MCF 10A (cell line): ENCODE measurements around the gene ZFHX3. TPM values are rescaled to one million over a fixed set of nuclear protein-coding genes. Genes with fewer than 3 reads are reported as not detected.
A peak's percentile ranks its signal among the peaks of the same experiment; 100 is the strongest.

ENCODE experiments used
- BruUV-seq: library from RNA; stranded (reverse); fragments of 400-500 nt; replicated peaks from 2 replicates; lab custom pipeline; 2021; lab: Mats Ljungman, UMichigan
- CTCF ChIA-PET: fragments of 300-600 bp; sonication (Branson Sonifier 250); formaldehyde crosslinking; extraction: SDS; loops from one replicate; lab custom pipeline; 2021; ENCODE audit warnings: antibody characterized with exemption, inconsistent platforms; lab: Yijun Ruan, JAX
- POLR2A ChIA-PET: fragments of 300-600, 350-650 bp; sonication (Branson Sonifier 250); formaldehyde crosslinking; extraction: SDS; loops from one replicate; lab custom pipeline; 2020; ENCODE audit warnings: antibody characterized with exemption, inconsistent platforms; lab: Yijun Ruan, JAX
- DNase-seq: peaks from one replicate; pipeline ENCODE4 v3.0.0-alpha.2; 2018; ENCODE audit not compliant: unreplicated experiment
- H3K27ac Mint-ChIP-seq: one replicate; pipeline ENCODE4 v1.8.0; 2022; ENCODE audit warnings: mild to moderate bottlenecking, low read depth, mixed read lengths; ENCODE audit not compliant: unreplicated experiment
- H3K27me3 Mint-ChIP-seq: one replicate; pipeline ENCODE4 v1.8.0; 2022; ENCODE audit warnings: mixed read lengths; ENCODE audit not compliant: insufficient read depth, unreplicated experiment
- H3K36me3 Mint-ChIP-seq: one replicate; pipeline ENCODE4 v1.8.0; 2022; ENCODE audit warnings: mild to moderate bottlenecking, moderate library complexity, mixed read lengths; ENCODE audit not compliant: insufficient read depth, unreplicated experiment
- H3K4me1 Mint-ChIP-seq: one replicate; pipeline ENCODE4 v1.8.0; 2022; ENCODE audit warnings: mixed read lengths; ENCODE audit not compliant: insufficient read depth, unreplicated experiment
- H3K4me3 Mint-ChIP-seq: one replicate; pipeline ENCODE4 v1.8.0; 2022; ENCODE audit warnings: mild to moderate bottlenecking, moderate library complexity, mixed read lengths; ENCODE audit not compliant: unreplicated experiment
- H3K9me3 Mint-ChIP-seq: one replicate; pipeline ENCODE4 v1.8.0; 2022; ENCODE audit warnings: mixed read lengths; ENCODE audit not compliant: unreplicated experiment
- CTCF ChIP-seq: fragments of 200-600 bp; IDR thresholded peaks from one replicate; pipeline ENCODE4 v1.8.0; 2022; ENCODE audit warnings: antibody characterized with exemption, mild to moderate bottlenecking; ENCODE audit not compliant: unreplicated experiment
- intact Hi-C: fragments of 100-400 bp; cut with micrococcal nuclease; formaldehyde crosslinking; loops from 2 replicates; pipeline ENCODE4 v1.14.1; 2022
- total RNA-seq: library from RNA; stranded (reverse); gene quantifications from 2 replicates; pipeline ENCODE4 v1.2.3, GENCODE V29; 2022

The ZFHX3 gene
- total RNA-seq, 1 experiment from 2014 or later: 27.4 TPM

- Mint-ChIP-seq H3K27me3 (no peaks in the 10 kb centered on the region), H3K27ac (no peak overlapping the region), H3K4me3 (no peak overlapping the region), H3K36me3 (peaks cover 11% of the 10 kb centered on the region), H3K4me1 (peaks cover 31% of the 10 kb centered on the region), H3K9me3 (no peaks in the 10 kb centered on the region)
- CTCF ChIA-PET: no interaction called here
- no peak for TF ChIP-seq CTCF
- POLR2A ChIA-PET: interaction anchor here (0.7 to 1.2 kb wide), 7 partner anchors 19 to 183 kb away, joined by 3 to 4 read pairs (median 3); no protein-coding TSS in a partner anchor
- DNase-seq: peak; percentile 95
- BruUV-seq: no TSS peak
- intact Hi-C loops: no loop called here
These were observed 32.1 kb downstream of the ZFHX3 start for GRCh38 chr16:73015612-73016487.

- no peak for DNase-seq
- POLR2A ChIA-PET: interaction anchor here (1.2 kb wide), 2 partner anchors 40 to 76 kb away, joined by 3 to 4 read pairs; no protein-coding TSS in a partner anchor
- intact Hi-C loops: no loop called here
- Mint-ChIP-seq H3K9me3 (no peaks in the 10 kb centered on the region), H3K27ac (no peak overlapping the region), H3K27me3 (no peaks in the 10 kb centered on the region), H3K36me3 (peaks cover 10% of the 10 kb centered on the region), H3K4me3 (no peak overlapping the region), H3K4me1 (peaks cover 20% of the 10 kb centered on the region)
- TF ChIP-seq CTCF: no peak
- BruUV-seq: no TSS peak
- CTCF ChIA-PET: interaction anchor here (0.6 kb wide), 1 partner anchor 1132 kb away, joined by 3 read pairs; no protein-coding TSS in a partner anchor
These were observed 33.2 kb downstream of the ZFHX3 start for GRCh38 chr16:73014768-73015167.

GRCh38 chr16:73013974-73014373 is 34.0 kb downstream of the ZFHX3 start:
- no peak for DNase-seq
- Mint-ChIP-seq H3K27ac (no peak overlapping the region), H3K36me3 (peaks cover 4% of the 10 kb centered on the region), H3K4me1 (peaks cover 14% of the 10 kb centered on the region), H3K9me3 (no peaks in the 10 kb centered on the region), H3K4me3 (no peak overlapping the region), H3K27me3 (no peaks in the 10 kb centered on the region)
- intact Hi-C loops: no loop called here
- BruUV-seq: no TSS peak
- TF ChIP-seq CTCF: no peak
- ChIA-PET CTCF (interaction anchor here (0.6 kb wide), 1 partner anchor 1133 kb away, joined by 3 read pairs; no protein-coding TSS in a partner anchor), POLR2A (no interaction called here)

- intact Hi-C loops: no loop called here
- no TSS peak for BruUV-seq
- no peaks in the 10 kb centered on the region for H3K27me3 Mint-ChIP-seq
- no peak for DNase-seq
- no peak overlapping the region for H3K4me3 Mint-ChIP-seq
- TF ChIP-seq CTCF: no peak
- H3K4me1 Mint-ChIP-seq: peaks cover 19% of the 10 kb centered on the region
- no peak overlapping the region for H3K27ac Mint-ChIP-seq
- no peaks in the 10 kb centered on the region for H3K9me3 Mint-ChIP-seq
- POLR2A ChIA-PET: interaction anchor here (0.6 to 0.9 kb wide), 2 partner anchors 15 to 44 kb away, joined by 3 to 4 read pairs; no protein-coding TSS in a partner anchor
- CTCF ChIA-PET: interaction anchor here (0.6 to 1.9 kb wide), 2 partner anchors 180 to 273 kb away, joined by 5 to 6 read pairs; no protein-coding TSS in a partner anchor
- H3K36me3 Mint-ChIP-seq: no peaks in the 10 kb centered on the region
These were observed 35.6 kb downstream of the ZFHX3 start for GRCh38 chr16:73012341-73012740.
